ENCODE data around the gene PSAP. TPM values are rescaled to one million over a fixed set of nuclear protein-coding genes. Genes with fewer than 3 reads are reported as not detected.

The PSAP gene
- total and polyA plus RNA-seq, 9 donors, result 632 to 3,407 (median 1,118) TPM

DNA sequence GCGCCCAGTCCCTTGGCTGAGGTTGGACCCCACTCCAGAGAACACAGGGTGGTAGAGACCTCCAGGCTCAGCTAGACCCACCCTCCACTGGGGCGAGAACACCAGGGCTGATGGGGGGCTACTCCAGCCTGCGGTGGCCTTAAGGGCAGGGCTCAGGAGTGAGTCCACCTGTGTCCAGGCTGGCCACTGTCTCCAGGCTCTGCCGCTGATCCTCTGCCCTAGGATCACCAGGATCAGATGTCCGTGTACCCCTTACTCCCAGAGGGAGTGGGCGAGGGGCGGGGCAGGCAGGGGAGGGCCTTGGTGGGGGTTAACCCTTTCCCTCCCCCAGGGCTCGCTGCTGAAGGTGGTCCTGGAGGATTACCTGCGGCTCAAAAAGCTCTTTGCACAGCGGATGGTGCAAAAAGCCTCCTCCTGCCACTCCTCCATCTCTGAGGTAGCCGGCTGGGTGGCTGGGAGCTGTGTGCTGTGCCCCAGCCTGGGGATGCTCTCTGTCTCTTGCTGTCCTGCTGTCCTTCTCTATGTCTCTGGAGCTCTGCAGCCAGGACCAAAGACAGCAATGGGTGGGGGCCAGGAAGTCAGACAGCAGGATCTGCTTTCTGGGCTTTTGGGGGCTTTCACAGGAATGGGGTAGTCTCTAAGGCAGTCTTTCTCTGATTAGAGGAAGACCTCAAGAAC lies 38.0 kb downstream of the PSAP start:
- Histone ChIP-seq H3K27ac (no peak overlapping the region), H3K9me3 (no peaks in the 10 kb centered on the region), H3K4me3 (no peak overlapping the region), H3K36me3 (no peaks in the 10 kb centered on the region), H3K27me3 (no peaks in the 10 kb centered on the region), H3K4me1 (ENCODE audit: insufficient read depth) (no peaks in the 10 kb centered on the region)
- no peak for DNase-seq
- intact Hi-C loops (cut with DNase I), result loop anchor here in 2 of 4 donors (5.0 to 10.0 kb wide), 3 partner anchors 421 to 498 kb away; partner anchors contain the start of gene SLC29A3 (in 2 of the 2)
- TF ChIP-seq, protein P1, sequence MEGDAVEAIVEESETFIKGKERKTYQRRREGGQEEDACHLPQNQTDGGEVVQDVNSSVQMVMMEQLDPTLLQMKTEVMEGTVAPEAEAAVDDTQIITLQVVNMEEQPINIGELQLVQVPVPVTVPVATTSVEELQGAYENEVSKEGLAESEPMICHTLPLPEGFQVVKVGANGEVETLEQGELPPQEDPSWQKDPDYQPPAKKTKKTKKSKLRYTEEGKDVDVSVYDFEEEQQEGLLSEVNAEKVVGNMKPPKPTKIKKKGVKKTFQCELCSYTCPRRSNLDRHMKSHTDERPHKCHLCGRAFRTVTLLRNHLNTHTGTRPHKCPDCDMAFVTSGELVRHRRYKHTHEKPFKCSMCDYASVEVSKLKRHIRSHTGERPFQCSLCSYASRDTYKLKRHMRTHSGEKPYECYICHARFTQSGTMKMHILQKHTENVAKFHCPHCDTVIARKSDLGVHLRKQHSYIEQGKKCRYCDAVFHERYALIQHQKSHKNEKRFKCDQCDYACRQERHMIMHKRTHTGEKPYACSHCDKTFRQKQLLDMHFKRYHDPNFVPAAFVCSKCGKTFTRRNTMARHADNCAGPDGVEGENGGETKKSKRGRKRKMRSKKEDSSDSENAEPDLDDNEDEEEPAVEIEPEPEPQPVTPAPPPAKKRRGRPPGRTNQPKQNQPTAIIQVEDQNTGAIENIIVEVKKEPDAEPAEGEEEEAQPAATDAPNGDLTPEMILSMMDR (IDR thresholded peaks at IDR 0.05), result no peak
- TF ChIP-seq POLR2A (IDR thresholded peaks at IDR 0.05), result no peak
- 42 to 51% (median 46%) methylated on average over 11 of the region's 11 CpGs for WGBS, 3 donors

DNA sequence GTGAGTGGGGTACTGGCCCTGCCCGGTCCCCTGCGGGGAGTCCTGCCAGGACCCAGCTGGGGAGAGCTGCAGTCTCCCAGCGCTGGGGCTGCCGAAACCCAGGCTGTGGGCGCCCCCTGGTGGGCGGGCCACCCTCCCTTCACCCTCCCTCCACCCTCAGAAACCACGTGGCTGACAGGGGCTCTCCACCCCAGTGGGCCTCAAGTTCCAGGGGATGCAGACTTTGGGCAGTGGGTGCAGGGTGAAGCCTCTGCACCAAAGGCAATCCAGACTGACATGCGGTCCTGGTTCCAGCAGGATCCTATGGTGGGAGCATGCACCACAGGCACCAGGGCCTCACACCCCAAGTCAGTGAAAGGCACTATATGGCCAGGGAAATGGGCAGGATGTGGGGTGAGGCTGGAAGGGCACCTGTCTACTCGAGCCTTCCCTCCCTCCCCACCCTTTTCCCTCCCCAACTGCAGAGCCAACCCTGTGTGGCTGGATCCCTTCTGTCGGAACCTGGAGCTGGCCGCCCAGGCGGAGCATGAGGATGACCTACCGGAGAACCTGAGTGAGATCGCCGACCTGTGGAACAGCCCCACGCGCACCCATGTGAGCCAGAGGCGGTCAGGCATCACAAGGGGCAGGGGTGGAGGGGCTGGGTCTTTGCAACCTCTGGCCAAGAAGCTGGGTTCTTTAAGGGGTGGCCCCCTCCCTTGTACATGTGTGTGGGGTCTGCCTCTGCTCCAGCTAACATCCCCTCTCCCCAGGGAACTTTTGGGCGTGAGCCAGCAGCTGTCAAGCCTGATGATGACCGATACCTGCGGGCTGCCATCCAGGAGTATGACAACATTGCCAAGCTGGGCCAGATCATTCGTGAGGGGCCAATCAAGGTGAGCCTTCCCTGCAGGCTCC lies 38.8 kb downstream of the PSAP start:
- DNase-seq, result peak; percentile 64 to 83 (median 76)
- no peaks in the 10 kb centered on the region for H3K9me3 ChIP-seq
- no peaks in the 10 kb centered on the region for H3K4me1 ChIP-seq (ENCODE audit: insufficient read depth)
- H3K27me3 ChIP-seq, result no peaks in the 10 kb centered on the region
- no peak overlapping the region for H3K4me3 ChIP-seq
- 38 to 44% (median 38%) methylated on average over 22 of the region's 22 CpGs for whole genome bisulfite sequencing, 3 donors
- intact Hi-C loops (cut with DNase I), result loop anchor here in 2 of 4 donors (5.0 to 10.0 kb wide), 3 partner anchors 420 to 497 kb away; partner anchors contain the start of gene SLC29A3 (in 2 of the 2)
- no peaks in the 10 kb centered on the region for H3K36me3 ChIP-seq
- no peak overlapping the region for H3K27ac ChIP-seq
- TF ChIP-seq EP300 (IDR thresholded peaks at IDR 0.05), result no peak
- TF ChIP-seq, protein P1 (IDR thresholded peaks at IDR 0.05), result peak; percentile 31 to 80 (median 66)
- TF ChIP-seq POLR2A (IDR thresholded peaks at IDR 0.05), result peak; percentile 16

DNA sequence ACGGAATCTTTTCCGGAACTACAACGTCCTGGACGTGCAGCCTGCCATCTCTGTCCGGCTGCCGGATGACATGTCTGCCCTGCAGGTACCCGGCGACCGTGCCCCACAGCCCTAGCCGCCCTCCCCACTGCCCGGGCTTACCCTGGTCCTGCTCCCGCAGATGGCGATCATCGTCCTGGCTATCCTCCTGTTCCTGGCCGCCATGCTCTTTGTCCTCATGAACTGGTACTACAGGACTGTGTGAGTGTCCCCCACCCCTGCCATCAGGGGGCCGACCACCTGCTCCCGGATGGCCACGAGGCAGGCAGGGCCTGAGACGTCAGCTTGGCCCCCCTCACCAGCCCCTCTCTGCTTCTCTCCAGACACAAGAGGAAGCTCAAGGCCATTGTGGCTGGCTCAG lies 39.7 kb downstream of the PSAP start:
- Histone ChIP-seq H3K36me3 (no peaks in the 10 kb centered on the region), H3K27me3 (no peaks in the 10 kb centered on the region), H3K4me1 (ENCODE audit: insufficient read depth) (no peaks in the 10 kb centered on the region), H3K27ac (no peak overlapping the region), H3K4me3 (no peak overlapping the region), H3K9me3 (no peaks in the 10 kb centered on the region)
- TF ChIP-seq, protein P1 (IDR thresholded peaks at IDR 0.05), result no peak
- TF ChIP-seq EP300 (IDR thresholded peaks at IDR 0.05) (no peak), POLR2A (IDR thresholded peaks at IDR 0.05) (no peak)
- intact Hi-C loops (cut with DNase I), result loop anchor here in 2 of 4 donors (5.0 to 10.0 kb wide), 3 partner anchors 419 to 497 kb away; partner anchors contain the start of gene SLC29A3 (in 2 of the 2)
- DNase-seq, result no peak
- 76 to 88% (median 81%) methylated on average over 19 of the region's 19 CpGs for WGBS, 3 donors

DNA sequence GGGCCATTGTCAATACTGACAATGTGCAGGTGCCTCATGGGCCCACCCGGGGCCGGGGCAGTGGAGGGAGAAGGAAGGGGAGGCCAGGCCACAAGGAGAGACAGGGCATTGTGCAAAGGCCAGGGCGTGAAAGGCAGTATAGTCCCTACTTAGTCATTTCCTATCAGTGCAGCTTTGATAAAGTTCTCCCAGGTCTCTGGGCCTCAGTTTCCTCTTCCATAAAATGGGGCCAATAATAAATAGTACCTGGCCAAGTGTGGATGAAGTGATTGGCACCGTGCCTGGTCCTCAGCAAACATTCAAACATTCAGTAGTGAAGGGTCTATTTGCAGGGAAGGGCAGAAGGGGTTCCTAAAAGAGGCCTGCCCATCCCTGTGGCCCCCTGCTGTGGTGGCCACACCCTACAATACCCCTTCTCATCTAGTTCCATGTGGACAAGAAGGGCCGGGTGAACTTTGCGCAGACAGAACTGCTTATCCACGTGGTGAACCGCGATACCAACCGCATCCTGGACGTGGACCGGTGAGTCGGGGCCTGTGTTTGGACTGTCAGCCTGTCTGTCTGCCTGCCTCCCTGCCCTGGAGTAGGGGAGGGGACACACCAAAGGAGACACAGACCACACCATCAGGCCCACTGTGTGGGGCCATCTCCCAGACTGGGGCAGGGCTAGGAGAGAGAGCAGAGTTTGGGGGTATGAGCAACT lies 40.9 kb downstream of the PSAP start:
- no peaks in the 10 kb centered on the region for H3K4me1 ChIP-seq (ENCODE audit: insufficient read depth)
- no peak for DNase-seq
- 79 to 89% (median 86%) methylated on average over 13 of the region's 13 CpGs for WGBS, 3 donors

More for the DNA sequence above, 40.9 kb downstream of the PSAP start:
- no peaks in the 10 kb centered on the region for H3K9me3 ChIP-seq
- TF ChIP-seq POLR2A (IDR thresholded peaks at IDR 0.05), result no peak
- TF ChIP-seq EP300 (IDR thresholded peaks at IDR 0.05), result no peak
- H3K36me3 ChIP-seq, result no peaks in the 10 kb centered on the region
- H3K4me3 ChIP-seq, result no peak overlapping the region
- no peaks in the 10 kb centered on the region for H3K27me3 ChIP-seq
- intact Hi-C loops (cut with DNase I), result loop anchor here in 2 of 4 donors (5.0 to 10.0 kb wide), 3 partner anchors 418 to 495 kb away; partner anchors contain the start of gene SLC29A3 (in 2 of the 2)
- no peak overlapping the region for H3K27ac ChIP-seq
